ENCODE data around the gene RNLS.

RNLS gene

GRCh38 chr10:88226071-88226659 is 357.0 kb downstream of the RNLS start:
- Histone ChIP-seq H3K4me3 (ENCODE audit: low read depth in 1 of 5, low read length in 5 of 5) (no peak overlapping the region), H3K27me3 (ENCODE audit: control insufficient read depth in 5 of 5, insufficient read depth in 4 of 5, low read length in 5 of 5) (no peaks in the 10 kb centered on the region), H3K4me1 (ENCODE audit: control insufficient read depth in 5 of 5, insufficient read depth in 5 of 5, low read length in 5 of 5) (peaks cover 0 to 24% (median 22%) of the 10 kb centered on the region in 5 donors), H3K36me3 (ENCODE audit: control insufficient read depth in 5 of 5, insufficient read depth in 5 of 5, low read length in 5 of 5) (no peaks in the 10 kb centered on the region), H3K27ac (ENCODE audit: low read depth, low read length) (peak overlapping the region; percentile 88), H3K9ac (ENCODE audit: low read length in 5 of 5) (no peak overlapping the region), H3K9me3 (ENCODE audit: control insufficient read depth in 5 of 5, low read length in 5 of 5) (no peaks in the 10 kb centered on the region)
